GM13976 (cell line): ENCODE measurements around the gene ITIH5.
A peak's percentile ranks its signal among the peaks of the same experiment; 100 is the strongest.
"Not testable (repeated sequence)": the region's sequence is repeated elsewhere in the genome, so short reads cannot be mapped to it uniquely, and the experiment has no call there.

Experiments
- DNase-seq: peaks from one replicate; pipeline ENCODE4 v3.0.0; 2012; ENCODE audit warnings: low spot score
- in situ Hi-C: fragments of 300-500 bp; cut with MboI; formaldehyde crosslinking; loops from one replicate; pipeline ENCODE4 v1.12.0; 2022; ENCODE audit warnings: low sequenced_read_pairs, mixed read lengths, inconsistent platforms; ENCODE audit not compliant: unreplicated experiment
- TF ChIP-seq, protein P1 (sequence below): IDR thresholded peaks from 2 replicates; pipeline ENCODE4 v1.5.1; 2012; ENCODE audit warnings: borderline replicate concordance, mild to moderate bottlenecking; ENCODE audit not compliant: insufficient read depth; ENCODE audit errors: extremely low read depth, missing control alignments, control extremely low read depth

The ITIH5 gene

DNA sequence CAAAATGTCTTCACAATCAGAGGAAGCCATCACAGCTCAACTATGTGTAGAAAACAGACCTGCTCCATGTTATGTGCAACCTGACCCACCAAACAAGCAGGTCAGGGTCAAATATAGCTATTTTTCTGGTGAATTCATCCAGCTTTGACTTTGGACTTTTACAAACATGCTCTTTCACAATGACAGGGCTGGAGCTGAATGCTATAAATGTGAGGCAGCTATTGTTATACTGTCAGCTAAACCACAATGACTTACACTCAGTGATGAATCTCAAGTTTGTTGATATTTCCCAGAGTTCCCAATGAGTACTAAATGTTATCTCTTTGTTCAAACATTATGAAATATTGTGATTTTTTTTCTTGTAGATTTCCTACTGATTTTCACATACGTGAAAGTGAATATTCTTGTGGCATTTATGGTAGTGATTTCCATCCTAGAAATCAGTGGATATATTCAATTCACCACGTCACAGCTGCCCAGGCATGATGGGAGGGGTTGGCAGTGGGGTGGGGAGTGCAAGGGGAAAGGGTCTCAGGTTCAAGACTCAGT is 33.9 kb upstream of the ITIH5 start:
- no peak for DNase-seq
- TF ChIP-seq, protein P1, sequence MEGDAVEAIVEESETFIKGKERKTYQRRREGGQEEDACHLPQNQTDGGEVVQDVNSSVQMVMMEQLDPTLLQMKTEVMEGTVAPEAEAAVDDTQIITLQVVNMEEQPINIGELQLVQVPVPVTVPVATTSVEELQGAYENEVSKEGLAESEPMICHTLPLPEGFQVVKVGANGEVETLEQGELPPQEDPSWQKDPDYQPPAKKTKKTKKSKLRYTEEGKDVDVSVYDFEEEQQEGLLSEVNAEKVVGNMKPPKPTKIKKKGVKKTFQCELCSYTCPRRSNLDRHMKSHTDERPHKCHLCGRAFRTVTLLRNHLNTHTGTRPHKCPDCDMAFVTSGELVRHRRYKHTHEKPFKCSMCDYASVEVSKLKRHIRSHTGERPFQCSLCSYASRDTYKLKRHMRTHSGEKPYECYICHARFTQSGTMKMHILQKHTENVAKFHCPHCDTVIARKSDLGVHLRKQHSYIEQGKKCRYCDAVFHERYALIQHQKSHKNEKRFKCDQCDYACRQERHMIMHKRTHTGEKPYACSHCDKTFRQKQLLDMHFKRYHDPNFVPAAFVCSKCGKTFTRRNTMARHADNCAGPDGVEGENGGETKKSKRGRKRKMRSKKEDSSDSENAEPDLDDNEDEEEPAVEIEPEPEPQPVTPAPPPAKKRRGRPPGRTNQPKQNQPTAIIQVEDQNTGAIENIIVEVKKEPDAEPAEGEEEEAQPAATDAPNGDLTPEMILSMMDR, result no peak
- in situ Hi-C loops, result no loop called here

DNA sequence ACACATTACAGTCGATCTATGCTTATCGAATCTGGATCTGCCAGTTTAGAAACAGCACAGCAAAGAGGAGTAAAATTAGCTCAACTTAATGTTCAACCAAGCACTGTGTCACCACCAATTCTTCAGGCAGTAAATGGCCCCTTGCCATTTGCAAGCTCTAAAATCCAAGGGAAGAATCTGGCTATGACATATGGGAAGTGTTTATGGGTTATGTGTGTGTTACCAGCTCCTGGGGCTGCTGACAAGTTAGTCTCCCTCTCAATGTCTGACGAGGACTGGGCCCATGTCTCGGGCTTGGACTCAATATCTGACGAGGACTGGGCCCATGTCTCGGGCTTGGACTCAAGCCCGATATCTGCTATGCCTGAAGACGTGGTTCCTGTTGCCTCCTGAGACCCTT is 30.7 kb upstream of the ITIH5 start:
- TF ChIP-seq, protein P1, result no peak
- no peak for DNase-seq
- in situ Hi-C loops, result no loop called here

DNA sequence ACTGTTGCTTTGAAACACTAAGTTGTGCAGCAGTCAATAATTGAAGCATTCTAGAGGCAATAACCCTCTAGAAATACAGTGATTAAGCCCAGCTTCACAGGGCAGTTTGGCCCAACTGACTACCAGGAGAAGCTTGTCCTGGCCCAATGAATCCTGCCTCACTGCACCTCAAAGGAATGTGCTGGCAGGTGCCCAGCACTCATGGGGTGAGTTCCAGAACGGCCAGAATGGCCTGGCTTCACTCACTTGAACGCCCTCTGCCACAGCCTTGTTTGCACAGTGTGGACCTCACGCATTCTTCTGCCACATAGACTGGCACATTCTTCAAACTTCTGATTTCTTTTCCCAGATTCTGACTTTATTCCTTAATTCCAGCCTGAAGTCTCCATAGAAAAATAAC is 29.8 kb upstream of the ITIH5 start:
- in situ Hi-C loops, result no loop called here
- no peak for DNase-seq
- TF ChIP-seq, protein P1, result no peak

DNA sequence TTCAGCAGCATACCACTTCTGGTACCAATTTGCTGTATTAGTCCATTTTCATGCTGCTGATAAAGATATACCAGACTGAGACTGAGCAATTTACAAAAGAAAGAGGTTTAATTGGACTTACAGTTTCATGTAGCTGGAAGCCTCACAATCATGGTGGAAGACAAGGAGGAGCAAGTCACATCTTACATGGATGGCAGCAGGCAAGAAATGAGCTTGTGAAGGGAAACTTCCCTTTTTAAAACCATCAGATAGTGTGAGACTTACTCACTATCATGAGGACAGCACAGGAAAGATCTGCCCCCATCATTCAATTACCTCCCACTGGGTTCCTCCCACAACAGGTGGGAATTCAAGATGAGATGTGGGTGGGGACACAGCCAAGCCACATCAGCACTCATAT is 26.4 kb upstream of the ITIH5 start:
- in situ Hi-C loops, DNase-seq: not testable (repeated sequence)

DNA sequence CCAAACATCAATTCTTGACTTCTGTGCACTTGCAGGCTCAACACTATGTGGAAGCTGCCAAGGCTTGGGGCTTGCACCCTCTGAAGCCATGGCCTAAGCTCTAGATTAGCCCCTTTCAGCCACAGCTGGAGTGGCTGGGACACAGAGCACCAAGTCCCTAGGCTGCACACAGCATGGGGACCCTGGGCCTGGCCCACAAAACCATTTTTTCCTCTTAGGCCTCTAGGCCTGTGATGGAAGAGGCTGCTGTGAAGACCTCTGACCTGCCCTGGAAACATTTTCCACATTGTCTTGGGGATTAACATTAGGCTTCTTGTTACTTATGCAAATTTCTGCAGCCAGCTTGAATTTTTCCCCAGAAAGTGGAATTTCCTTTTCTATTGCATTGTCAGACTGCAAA is 25.6 kb upstream of the ITIH5 start:
- DNase-seq, in situ Hi-C loops: not testable (repeated sequence)

DNA sequence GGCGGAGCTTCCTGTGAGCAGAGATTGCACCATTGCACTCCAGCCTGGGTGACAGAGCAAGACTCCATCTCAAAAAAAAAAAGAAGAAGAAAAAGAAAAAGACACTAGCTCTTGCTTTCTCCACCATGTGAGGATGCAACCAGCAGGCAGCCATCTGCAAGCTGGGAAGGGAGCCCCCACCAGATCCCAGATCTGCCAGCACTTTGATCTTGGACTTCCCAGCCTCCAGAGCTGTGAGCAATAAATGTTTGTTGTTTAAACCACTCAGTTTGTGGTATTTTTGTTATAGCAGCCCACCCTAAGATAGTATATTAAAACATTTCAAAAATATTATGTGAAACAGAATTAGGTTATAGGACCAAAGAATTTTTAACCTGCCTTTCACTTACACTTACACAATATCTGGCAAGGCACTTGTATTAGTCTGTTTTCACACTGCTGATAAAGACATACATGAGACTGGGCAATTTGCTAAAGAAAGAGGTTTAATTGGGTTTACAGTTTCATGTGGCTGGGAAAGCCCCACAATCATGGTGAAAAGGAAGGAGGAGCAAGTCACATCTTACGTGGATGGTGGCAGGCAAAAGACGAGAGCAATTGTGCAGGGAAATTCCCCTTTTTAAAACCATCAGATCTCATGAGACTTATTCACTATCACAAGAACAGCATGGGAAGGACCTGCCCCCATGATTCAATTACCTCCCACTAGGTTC is 24.3 kb upstream of the ITIH5 start:
- DNase-seq, in situ Hi-C loops: not testable (repeated sequence)

DNA sequence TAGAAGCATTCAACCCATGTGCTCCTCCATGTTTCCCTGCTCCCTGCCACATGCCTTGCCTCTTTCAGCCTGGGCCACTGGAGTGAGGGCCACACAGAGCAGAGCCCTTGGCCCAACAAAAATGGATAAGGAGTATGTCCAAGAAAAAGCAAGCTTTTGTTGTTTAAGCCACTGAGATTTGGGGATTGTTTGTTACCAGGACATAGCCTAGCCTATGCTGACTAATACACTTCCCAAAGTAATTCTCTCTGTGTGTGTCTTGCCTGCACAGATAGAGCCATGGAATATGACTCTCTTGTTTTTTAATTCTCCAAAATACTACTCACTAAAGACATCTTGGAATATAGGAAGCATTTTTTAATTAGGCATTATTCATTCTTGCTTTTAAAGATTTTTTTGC is 22.8 kb upstream of the ITIH5 start:
- in situ Hi-C loops, result loop anchor here (10.0 kb wide), 1 partner anchor 155 kb away; no protein-coding TSS in a partner anchor
- no peak for DNase-seq
- TF ChIP-seq, protein P1, result no peak

DNA sequence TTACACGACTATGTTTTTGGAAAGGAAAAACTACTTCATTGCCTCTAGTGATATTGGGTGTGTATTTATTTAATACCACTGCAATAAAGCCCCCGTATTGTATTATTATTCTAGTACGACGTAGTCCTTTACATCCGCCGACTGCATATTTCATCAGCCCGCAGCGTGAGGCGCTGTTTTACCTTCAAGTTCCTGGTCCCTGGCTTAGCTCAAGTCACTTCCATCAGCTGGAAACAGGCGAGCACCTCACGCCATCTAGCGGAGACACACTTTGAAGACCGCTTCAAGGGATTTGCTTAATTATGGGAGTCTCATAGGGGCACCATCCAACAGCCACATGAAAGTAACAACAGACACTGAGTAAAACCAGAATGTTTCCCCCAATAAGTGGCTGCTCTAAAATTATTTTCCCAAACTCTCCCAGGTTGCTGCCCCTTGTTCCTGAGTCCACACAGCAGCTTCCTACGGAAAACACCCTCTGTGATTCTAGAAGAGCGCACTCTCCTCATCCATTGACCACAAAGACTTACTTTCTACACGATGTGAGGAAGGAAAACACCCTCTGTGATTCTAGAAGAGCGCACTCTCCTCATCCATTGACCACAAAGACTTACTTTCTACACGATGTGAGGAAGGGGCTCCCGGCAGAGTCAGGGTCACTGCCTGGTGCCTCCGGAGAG is 20.6 kb upstream of the ITIH5 start:
- in situ Hi-C loops, result loop anchor here (10.0 kb wide), 1 partner anchor 153 kb away; no protein-coding TSS in a partner anchor
- TF ChIP-seq, protein P1, result peak; percentile 79
- DNase-seq, result peak; percentile 72
